GM12872 (cell line): ENCODE results near the gene HYAL4.

Source experiments
- TF ChIP-seq, protein P1 (sequence below): IDR thresholded peaks from 3 replicates; pipeline ENCODE4 v1.5.1; 2011; ENCODE audit warnings: low read depth, mild to moderate bottlenecking, low read length, moderate library complexity; ENCODE audit not compliant: insufficient read depth

The HYAL4 gene

DNA sequence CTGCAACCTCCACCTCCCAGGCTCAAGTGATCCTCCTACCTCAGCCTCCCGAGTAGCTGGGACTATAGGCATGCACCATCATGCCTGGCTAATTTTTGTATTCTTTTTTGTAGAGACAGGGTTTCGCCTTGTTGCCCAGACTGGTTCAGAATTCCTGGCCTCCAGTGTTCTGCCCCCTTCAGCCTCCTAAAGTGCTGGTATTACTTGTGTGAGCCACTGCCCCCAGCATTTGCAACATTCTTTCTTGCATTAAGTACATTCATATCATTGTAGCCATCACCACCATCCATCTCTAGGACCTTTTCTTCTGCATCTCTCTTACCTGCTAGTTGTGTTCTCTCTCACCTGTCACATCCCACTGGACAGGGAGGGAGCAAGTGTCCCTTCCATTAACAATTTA is 35.5 kb upstream of the HYAL4 start:
- TF ChIP-seq, protein P1, sequence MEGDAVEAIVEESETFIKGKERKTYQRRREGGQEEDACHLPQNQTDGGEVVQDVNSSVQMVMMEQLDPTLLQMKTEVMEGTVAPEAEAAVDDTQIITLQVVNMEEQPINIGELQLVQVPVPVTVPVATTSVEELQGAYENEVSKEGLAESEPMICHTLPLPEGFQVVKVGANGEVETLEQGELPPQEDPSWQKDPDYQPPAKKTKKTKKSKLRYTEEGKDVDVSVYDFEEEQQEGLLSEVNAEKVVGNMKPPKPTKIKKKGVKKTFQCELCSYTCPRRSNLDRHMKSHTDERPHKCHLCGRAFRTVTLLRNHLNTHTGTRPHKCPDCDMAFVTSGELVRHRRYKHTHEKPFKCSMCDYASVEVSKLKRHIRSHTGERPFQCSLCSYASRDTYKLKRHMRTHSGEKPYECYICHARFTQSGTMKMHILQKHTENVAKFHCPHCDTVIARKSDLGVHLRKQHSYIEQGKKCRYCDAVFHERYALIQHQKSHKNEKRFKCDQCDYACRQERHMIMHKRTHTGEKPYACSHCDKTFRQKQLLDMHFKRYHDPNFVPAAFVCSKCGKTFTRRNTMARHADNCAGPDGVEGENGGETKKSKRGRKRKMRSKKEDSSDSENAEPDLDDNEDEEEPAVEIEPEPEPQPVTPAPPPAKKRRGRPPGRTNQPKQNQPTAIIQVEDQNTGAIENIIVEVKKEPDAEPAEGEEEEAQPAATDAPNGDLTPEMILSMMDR: no peak

DNA sequence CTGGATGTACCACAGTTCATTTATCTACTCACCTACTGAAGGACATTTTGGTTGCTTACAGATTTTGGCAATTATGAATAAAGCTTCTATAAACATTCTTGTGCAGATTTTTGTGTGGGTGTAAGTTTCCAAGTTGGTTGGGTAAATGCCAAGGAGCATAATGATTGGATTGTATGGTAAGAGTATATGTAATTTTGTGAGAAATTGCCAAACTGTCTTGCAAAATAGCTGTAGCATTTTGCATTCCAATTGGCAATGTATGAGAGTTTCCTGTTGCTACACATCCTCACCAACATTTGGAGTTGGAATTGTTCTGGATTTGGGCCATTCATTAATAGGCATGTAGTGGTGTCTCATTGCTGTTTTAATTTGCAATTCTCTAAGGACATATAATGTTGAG is 33.9 kb upstream of the HYAL4 start:
- TF ChIP-seq, protein P1: no peak

DNA sequence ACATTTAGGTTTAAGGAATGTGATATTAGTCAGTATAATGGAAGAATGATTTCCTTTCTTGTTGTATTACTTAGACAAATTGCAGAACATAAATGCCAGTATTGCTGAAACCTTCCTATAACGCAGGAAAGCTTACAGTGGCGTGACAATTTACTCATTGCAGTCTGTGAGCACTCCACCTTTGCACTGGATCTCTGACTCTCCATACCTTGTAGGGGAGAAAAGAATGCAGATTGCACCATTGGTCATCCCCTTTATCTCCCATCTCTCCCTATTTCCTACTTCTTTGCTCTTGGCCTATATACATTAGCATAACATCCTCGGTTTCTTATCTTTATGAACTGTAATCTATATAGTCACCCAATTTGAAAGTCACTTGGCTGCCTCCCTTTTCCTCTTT is 28.1 kb upstream of the HYAL4 start:
- TF ChIP-seq, protein P1: no peak

DNA sequence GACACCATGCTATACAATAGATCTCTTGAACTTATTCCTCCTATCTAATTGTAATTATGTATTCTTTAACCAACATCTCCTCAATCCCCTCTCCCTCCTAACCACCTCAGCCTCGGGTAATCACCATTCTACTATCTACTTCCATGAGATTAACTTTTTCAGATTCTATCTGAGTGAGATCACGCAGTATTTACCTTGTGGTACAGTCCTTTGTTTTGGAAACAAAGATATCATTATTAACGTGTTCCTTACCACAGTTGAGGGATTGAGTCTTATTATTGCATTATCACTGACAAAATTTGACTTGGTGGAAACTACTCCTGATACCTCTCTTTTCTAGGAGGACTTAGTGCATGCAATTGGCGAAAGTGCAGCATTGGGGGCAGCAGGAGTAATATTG is 26.0 kb upstream of the HYAL4 start:
- TF ChIP-seq, protein P1: no peak

DNA sequence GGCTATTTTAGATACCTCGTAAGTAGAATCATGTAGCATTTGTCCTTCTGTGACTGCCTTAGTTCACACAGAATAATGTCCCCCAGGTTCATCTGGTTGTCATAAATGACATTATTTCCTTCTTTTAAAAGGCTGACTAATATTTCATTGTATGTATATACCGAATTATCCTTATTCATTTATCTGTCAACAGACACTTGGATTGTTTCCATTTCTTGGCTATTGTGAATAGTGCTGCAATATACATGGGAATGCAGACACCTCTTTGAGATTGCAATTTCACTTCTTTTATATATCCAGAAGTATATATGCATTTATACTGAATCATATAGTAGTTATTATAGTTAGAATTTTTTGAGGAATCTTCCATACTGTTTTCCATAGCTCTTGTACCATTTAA is 24.1 kb upstream of the HYAL4 start:
- TF ChIP-seq, protein P1: no peak

DNA sequence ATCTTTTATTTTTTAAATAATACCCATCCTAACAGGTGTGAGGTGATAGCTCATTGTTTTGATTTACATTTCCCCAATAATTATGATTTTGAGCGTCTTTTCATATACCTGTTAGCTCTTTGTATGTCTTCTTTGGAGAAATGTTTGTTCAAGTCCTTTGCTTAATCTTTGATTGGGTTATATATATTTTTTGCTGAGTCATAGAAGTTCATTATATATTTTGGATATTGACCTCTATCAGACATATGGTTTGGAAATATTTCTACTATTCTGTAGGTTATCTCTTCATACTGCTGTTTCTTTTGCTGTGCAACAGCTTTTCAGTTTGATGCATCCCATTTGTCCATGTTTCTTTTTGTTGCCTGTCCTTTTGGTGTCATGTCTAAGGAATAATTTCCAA is 23.6 kb upstream of the HYAL4 start:
- TF ChIP-seq, protein P1: no peak

DNA sequence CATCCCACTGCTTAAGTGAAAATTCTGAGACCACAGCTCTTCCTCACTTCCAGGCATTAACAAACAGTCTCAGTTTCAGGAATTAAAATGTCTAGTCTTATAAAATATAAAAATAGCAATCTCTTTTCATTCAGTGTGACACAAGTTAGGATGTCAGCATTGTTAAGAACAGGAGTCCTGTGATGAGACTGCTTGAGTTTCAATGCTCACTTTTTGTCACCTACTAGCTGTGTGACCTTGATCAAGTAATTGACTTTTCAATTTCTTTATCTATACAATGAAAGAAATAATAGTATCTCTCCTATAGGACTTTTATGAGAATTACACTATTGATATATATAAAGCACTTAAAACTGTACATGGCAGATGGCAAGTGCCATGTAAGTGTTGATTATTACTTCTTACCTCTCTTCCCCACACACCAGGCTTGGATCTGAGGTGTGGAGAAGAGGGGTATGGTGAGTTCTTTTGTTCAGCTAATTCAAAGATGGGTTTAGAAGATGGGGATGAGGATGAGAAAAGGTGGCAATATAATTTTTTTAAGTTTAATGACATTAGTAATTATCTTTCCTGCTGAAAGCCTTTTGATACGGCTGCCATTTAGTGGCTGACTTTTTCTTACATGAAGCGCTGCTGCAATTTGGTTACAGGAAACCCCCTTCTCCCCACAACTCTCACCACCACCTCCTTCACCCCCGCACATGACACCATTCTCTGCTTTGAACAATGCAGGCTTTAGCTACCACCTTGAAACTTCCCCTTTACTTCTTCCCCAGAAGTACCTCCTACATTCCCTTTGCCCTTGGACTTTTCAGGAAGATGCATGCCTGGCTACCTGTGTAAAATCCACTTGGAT is 20.8 kb upstream of the HYAL4 start:
- TF ChIP-seq, protein P1: no peak
